Transverse colon (tissue), 4 donors: ENCODE data around the gene GALNT11. TPM values are rescaled to one million over a fixed set of nuclear protein-coding genes. Genes with fewer than 3 reads are reported as not detected.
A peak's percentile ranks its signal among the peaks of the same experiment; 100 is the strongest.

ENCODE experiments used
- DNase-seq: peaks from one replicate; pipeline ENCODE4 v3.0.0-alpha.2; 2019
- H3K27ac ChIP-seq, 4 donors: fragments of 200-600 bp; sonication (generic); 2 replicates each; pipeline ENCODE4 v1.5.1; 2016 to 2018; ENCODE audit warnings: inconsistent platforms in 4 of 4
- H3K27me3 ChIP-seq: fragments of 200-600 bp; sonication (generic); 2 replicates; pipeline ENCODE4 v1.5.1; 2017; ENCODE audit warnings: inconsistent platforms
- H3K36me3 ChIP-seq, 4 donors: fragments of 200-600 bp; sonication (generic); 2 replicates each; pipeline ENCODE4 v1.5.1; 2017 to 2019; ENCODE audit warnings: inconsistent platforms in 4 of 4
- H3K4me1 ChIP-seq, 4 donors: fragments of 200-600 bp; sonication (generic); 2 replicates each; pipeline ENCODE4 v1.5.1; 2017 to 2020; ENCODE audit warnings: inconsistent platforms in 4 of 4
- H3K4me3 ChIP-seq, 4 donors: fragments of 200-600 bp; sonication (generic); 1 replicate in 1 of 4; 2 replicates in 3 of 4; pipeline versions ENCODE4 v1.5.1 to v1.6.1; 2017 to 2019; ENCODE audit warnings: inconsistent platforms in 4 of 4
- H3K9me3 ChIP-seq, 2 donors: fragments of 200-600 bp; sonication (generic); 2 replicates each; pipeline ENCODE4 v1.5.1; 2017 to 2019; ENCODE audit warnings: inconsistent platforms in 2 of 2
- EP300 ChIP-seq: sonication (generic); formaldehyde crosslinking; IDR thresholded peaks from one replicate; pipeline ENCODE4 v1.6.1; 2017; ENCODE audit warnings: antibody characterized with exemption, low read depth
- POLR2A ChIP-seq: fragments of 450-650 bp; IDR thresholded peaks from one replicate; pipeline ENCODE4 v1.6.1; 2016; ENCODE audit warnings: antibody characterized with exemption, mild to moderate bottlenecking, moderate library complexity
- POLR2AphosphoS5 ChIP-seq, 3 donors: sonication (generic); formaldehyde crosslinking; IDR thresholded peaks; one replicate each; pipeline ENCODE4 v1.6.1; 2016; ENCODE audit warnings: antibody characterized with exemption in 3 of 3
- WGBS, 2 donors: methylation state at CpG; one replicate each; pipeline ENCODE4 v1.1.5; 2018; ENCODE audit warnings: low coverage in 1 of 2; 5-methylcytosine and 5-hydroxymethylcytosine counted together
- in situ Hi-C, 4 donors: fragments of 200-750 bp; cut with MboI; loops; one replicate each; pipeline versions ENCODE4 v1.15.0 to v1.15.1; 2017; ENCODE audit warnings: low sequenced_read_pairs in 3 of 4, low pct_ligation_motif_present in 1 of 4, low pct_unique_long_range_greater_than_20kb in 1 of 4
- intact Hi-C: fragments of 100-400 bp; cut with DNase I; formaldehyde crosslinking; loops from one replicate; pipeline ENCODE4 v1.15.1; 2023; ENCODE audit warnings: low total_unique reads
- total RNA-seq, 4 donors: library from RNA; depleted of rRNA; stranded (reverse); fragments of >200 nt; gene quantifications; one replicate each; pipeline ENCODE4 v1.1.0, GENCODE V29; 2016
- TF ChIP-seq, protein P1 (sequence below), 5 experiments: fragments of 200-600 bp in 3 of 5; fragments of 450-650 bp in 2 of 5; sonication (generic) in 3 of 5; IDR thresholded peaks; 1 replicate in 2 of 5; 2 replicates in 3 of 5; pipeline ENCODE4 v1.5.1; 2016 to 2017; ENCODE audit warnings: antibody characterized with exemption in 5 of 5, inconsistent platforms in 3 of 5, mild to moderate bottlenecking in 2 of 5, moderate library complexity in 1 of 5

Gene GALNT11
- total RNA-seq, 4 donors from 2014 or later: 14.7 to 36.2 (median 24.0) TPM

DNA sequence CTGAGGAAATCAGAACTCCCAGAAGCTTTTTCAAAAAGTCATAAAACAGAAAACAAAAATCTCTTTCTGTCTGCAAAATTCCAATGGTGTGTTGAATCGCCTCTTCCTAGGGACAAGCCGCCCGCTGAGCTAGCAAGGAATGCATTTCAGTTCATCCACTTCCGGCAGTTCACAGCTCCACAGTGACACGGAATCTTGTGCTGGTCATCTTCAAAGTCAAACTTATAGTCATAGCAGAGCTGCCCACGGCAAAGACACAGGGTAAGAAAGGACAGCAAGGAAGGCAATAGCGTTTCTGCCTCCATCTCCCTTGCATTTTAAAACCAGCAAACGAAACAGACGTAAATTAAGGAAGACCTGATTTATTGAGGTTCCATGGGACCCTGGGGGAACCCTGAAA is 111.2 kb downstream of the GALNT11 start:
- peak in 1 of 3 donors; percentile 17 for TF ChIP-seq POLR2AphosphoS5 (IDR thresholded peaks at IDR 0.05)
- no peak for TF ChIP-seq POLR2A
- Histone ChIP-seq H3K4me1 (peaks cover 0 to 6% (median 0%) of the 10 kb centered on the region in 4 donors), H3K27me3 (no peaks in the 10 kb centered on the region), H3K27ac (peak overlapping the region; percentile 25 to 62 (median 41)), H3K36me3 (peaks cover 0 to 32% (median 6%) of the 10 kb centered on the region in 4 donors), H3K4me3 (no peak overlapping the region), H3K9me3 (no peaks in the 10 kb centered on the region)
- in situ Hi-C loops (no loop called here), intact Hi-C loops (no loop called here)
- WGBS, 2 donors: 70 to 88% methylated on average over 7 to 9 of the region's 9 CpGs
- no peak for DNase-seq

DNA sequence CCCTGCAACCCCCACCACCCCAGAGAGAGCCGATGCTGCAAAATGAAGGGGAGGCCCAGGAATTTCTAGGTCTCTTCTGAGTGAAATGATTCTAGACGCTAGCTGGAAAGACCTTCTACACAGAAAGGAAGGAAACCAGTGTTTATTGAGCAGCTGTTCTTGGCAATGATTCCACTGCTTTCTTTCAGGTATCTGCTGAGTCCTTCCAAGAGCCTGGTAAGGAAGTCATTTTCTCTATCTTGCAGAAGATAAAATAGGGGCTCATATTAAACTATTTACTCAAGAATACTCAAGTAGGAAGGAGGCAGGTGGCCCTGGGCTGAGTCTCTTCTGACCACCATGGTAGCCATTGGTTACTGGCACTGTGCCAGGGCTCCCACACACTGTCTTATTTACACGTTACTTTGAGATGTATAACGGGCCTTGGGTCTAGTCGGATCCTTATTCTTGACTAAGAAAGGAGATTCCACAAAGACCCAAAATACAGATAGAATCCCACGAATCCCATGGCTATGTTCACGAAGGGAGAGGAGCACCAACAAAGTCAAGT is 112.1 kb downstream of the GALNT11 start:
- DNase-seq: no peak
- Histone ChIP-seq H3K4me1 (peaks cover 0 to 6% (median 0%) of the 10 kb centered on the region in 4 donors), H3K4me3 (no peak overlapping the region), H3K9me3 (no peaks in the 10 kb centered on the region), H3K36me3 (peaks cover 0 to 35% (median 6%) of the 10 kb centered on the region in 4 donors), H3K27me3 (no peaks in the 10 kb centered on the region), H3K27ac (peak overlapping the region in 2 of 4 donors; percentile 29 to 62)
- in situ Hi-C loops (no loop called here), intact Hi-C loops (no loop called here)
- TF ChIP-seq POLR2AphosphoS5 (IDR thresholded peaks at IDR 0.05): no peak
- TF ChIP-seq, protein P1, sequence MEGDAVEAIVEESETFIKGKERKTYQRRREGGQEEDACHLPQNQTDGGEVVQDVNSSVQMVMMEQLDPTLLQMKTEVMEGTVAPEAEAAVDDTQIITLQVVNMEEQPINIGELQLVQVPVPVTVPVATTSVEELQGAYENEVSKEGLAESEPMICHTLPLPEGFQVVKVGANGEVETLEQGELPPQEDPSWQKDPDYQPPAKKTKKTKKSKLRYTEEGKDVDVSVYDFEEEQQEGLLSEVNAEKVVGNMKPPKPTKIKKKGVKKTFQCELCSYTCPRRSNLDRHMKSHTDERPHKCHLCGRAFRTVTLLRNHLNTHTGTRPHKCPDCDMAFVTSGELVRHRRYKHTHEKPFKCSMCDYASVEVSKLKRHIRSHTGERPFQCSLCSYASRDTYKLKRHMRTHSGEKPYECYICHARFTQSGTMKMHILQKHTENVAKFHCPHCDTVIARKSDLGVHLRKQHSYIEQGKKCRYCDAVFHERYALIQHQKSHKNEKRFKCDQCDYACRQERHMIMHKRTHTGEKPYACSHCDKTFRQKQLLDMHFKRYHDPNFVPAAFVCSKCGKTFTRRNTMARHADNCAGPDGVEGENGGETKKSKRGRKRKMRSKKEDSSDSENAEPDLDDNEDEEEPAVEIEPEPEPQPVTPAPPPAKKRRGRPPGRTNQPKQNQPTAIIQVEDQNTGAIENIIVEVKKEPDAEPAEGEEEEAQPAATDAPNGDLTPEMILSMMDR (IDR thresholded peaks at IDR 0.05): no peak
- TF ChIP-seq POLR2A: no peak
- no peak for TF ChIP-seq EP300
- WGBS, 2 donors: 88 to 92% methylated on average over 5 to 7 of the region's 7 CpGs

- no peak for TF ChIP-seq POLR2A
- no peak for TF ChIP-seq POLR2AphosphoS5 (IDR thresholded peaks at IDR 0.05)
- TF ChIP-seq, protein P1 (IDR thresholded peaks at IDR 0.05): no peak
- no peak for TF ChIP-seq EP300
- Histone ChIP-seq H3K27ac (no peak overlapping the region), H3K4me1 (peaks cover 0 to 6% (median 0%) of the 10 kb centered on the region in 4 donors), H3K36me3 (peaks cover 0 to 42% (median 10%) of the 10 kb centered on the region in 4 donors), H3K27me3 (no peaks in the 10 kb centered on the region), H3K4me3 (no peak overlapping the region), H3K9me3 (no peaks in the 10 kb centered on the region)
- intact Hi-C loops (loop anchor here (10.0 kb wide), 1 partner anchor 115 kb away; the partner anchor contains the start of gene GALNT11), in situ Hi-C loops (no loop called here)
- WGBS, 2 donors: 90 to 93% methylated on average over 4 of the region's 4 CpGs
- DNase-seq: no peak
These were observed 114.6 kb downstream of the GALNT11 start for GRCh38 chr7:152140067-152140466.

DNA sequence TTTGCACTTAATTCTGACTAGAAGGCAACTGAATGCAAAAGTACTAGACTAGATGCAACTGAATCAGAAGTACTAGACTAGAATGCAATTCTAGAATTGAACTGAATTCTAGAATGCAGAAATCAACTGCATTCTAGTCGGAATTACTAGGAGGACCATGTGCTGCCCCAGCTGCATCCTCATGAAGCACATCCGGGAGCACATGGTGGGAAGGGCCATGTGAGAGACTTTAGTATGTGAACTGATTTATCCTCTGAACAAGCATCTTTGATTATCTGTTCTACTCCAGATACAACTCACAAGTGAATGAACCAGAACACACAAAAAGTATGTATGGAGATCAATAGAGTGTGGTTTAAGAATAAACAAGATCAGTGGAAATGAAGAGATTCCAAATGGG is 115.1 kb downstream of the GALNT11 start:
- Histone ChIP-seq H3K4me1 (peaks cover 0 to 11% (median 0%) of the 10 kb centered on the region in 4 donors), H3K36me3 (peaks cover 0 to 47% (median 10%) of the 10 kb centered on the region in 4 donors), H3K27ac (no peak overlapping the region), H3K4me3 (no peak overlapping the region), H3K27me3 (no peaks in the 10 kb centered on the region), H3K9me3 (no peaks in the 10 kb centered on the region)
- WGBS, 2 donors: 95 to 100% methylated on average over 2 of the region's 2 CpGs
- TF ChIP-seq POLR2A (no peak), EP300 (no peak), POLR2AphosphoS5 (IDR thresholded peaks at IDR 0.05) (no peak)
- TF ChIP-seq, protein P1 (IDR thresholded peaks at IDR 0.05): no peak
- DNase-seq: no peak
- intact Hi-C loops (loop anchor here (10.0 kb wide), 1 partner anchor 116 kb away; the partner anchor contains the start of gene GALNT11), in situ Hi-C loops (no loop called here)
